Measurements from ENCODE around the gene PRKCA. TPM values are rescaled to one million over a fixed set of nuclear protein-coding genes. Genes with fewer than 3 reads are reported as not detected.

PRKCA gene
- total RNA-seq, 6 experiments from 2014 or later = 81.2 to 106 (median 92.9) TPM

DNA sequence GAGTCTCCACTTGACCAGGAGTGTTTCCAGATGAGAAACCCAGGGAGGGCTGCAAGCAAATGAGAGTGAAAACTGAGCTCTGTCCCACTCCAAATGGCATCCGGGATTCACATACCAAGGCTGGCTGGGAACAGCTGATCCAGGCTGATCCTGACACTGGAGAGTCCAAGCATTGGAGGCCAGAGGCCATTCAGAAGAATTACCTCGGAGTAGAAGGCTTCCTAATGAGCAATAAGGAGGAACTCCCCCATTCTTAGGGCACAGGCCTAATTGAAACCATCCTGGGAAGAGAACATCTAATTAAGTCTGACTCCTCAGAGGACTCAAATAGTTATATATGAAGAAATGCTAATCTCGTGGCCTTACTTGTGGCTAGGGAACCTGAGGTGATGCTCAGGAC, 142.8 kb downstream of the PRKCA start:
- DNase-seq = no peak
- H3K4me1 Mint-ChIP-seq (ENCODE audit: low read depth) = peaks cover 52% of the 10 kb centered on the region
- peaks cover 4% of the 10 kb centered on the region; the same call in 1 of the 2 replicates for H3K27me3 Mint-ChIP-seq (ENCODE audit: insufficient read depth)
- peaks cover 54% of the 10 kb centered on the region for H3K36me3 Mint-ChIP-seq (ENCODE audit: low read depth)
- TF ChIP-seq, protein P1, sequence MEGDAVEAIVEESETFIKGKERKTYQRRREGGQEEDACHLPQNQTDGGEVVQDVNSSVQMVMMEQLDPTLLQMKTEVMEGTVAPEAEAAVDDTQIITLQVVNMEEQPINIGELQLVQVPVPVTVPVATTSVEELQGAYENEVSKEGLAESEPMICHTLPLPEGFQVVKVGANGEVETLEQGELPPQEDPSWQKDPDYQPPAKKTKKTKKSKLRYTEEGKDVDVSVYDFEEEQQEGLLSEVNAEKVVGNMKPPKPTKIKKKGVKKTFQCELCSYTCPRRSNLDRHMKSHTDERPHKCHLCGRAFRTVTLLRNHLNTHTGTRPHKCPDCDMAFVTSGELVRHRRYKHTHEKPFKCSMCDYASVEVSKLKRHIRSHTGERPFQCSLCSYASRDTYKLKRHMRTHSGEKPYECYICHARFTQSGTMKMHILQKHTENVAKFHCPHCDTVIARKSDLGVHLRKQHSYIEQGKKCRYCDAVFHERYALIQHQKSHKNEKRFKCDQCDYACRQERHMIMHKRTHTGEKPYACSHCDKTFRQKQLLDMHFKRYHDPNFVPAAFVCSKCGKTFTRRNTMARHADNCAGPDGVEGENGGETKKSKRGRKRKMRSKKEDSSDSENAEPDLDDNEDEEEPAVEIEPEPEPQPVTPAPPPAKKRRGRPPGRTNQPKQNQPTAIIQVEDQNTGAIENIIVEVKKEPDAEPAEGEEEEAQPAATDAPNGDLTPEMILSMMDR (IDR thresholded peaks at IDR 0.05) = no peak
- H3K4me3 Mint-ChIP-seq = no peak overlapping the region
- H3K27ac Mint-ChIP-seq = peak overlapping the region; percentile 18; the same call in 1 of the 2 replicates
- no peaks in the 10 kb centered on the region for H3K9me3 Mint-ChIP-seq

DNA sequence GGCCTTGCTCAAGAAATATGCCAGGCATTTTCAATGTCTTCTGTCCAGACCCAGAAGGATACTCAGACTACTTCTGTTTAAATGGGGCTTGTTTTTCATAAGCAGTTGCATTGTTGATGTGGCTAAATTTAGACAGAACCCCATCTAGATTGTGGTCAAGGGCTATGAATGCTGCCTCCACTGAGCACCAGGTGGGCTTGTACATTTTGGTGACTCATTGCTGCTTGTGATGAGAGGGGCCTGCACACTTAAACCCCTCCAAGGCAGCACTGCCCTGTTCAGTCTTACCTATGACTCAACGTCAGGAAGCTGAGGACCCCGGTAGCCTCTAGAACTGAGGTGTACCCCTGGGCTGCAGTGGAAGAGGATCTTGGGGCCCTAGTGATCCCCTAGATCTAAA, 144.0 kb downstream of the PRKCA start:
- TF ChIP-seq, protein P1 (IDR thresholded peaks at IDR 0.05) = no peak
- H3K4me3 Mint-ChIP-seq = no peak overlapping the region
- peaks cover 5% of the 10 kb centered on the region; the same call in 1 of the 2 replicates for H3K27me3 Mint-ChIP-seq (ENCODE audit: insufficient read depth)
- no peaks in the 10 kb centered on the region for H3K9me3 Mint-ChIP-seq
- H3K36me3 Mint-ChIP-seq (ENCODE audit: low read depth) = peaks cover 53% of the 10 kb centered on the region
- peaks cover 60% of the 10 kb centered on the region for H3K4me1 Mint-ChIP-seq (ENCODE audit: low read depth)
- no peak overlapping the region for H3K27ac Mint-ChIP-seq
- DNase-seq = no peak

DNA sequence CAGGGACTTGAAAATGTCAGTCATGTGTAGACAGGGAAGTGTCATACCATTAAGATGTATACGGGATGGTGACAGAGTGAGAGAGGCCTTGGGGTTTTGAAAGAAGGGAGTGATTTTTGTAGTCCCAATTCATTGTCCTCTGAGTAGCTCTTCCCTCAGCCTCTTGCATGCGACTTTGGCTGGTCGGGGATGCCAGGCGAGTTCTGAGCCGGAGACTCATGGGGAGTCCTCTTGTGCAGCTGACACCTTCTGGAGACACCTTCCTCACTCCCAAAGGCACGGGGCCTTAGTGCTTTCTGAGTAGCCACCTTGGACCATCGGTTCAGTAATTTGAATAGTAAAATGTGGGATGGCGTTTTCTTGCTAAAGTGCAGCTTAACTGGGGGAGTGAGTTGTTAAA, 144.7 kb downstream of the PRKCA start:
- no peak overlapping the region for H3K4me3 Mint-ChIP-seq
- no peak overlapping the region for H3K27ac Mint-ChIP-seq
- H3K36me3 Mint-ChIP-seq (ENCODE audit: low read depth) = peaks cover 51% of the 10 kb centered on the region
- H3K4me1 Mint-ChIP-seq (ENCODE audit: low read depth) = peaks cover 67% of the 10 kb centered on the region
- no peaks in the 10 kb centered on the region for H3K9me3 Mint-ChIP-seq
- DNase-seq = no peak
- TF ChIP-seq, protein P1 (IDR thresholded peaks at IDR 0.05) = no peak
- H3K27me3 Mint-ChIP-seq (ENCODE audit: insufficient read depth) = peaks cover 5% of the 10 kb centered on the region; the same call in 1 of the 2 replicates

DNA sequence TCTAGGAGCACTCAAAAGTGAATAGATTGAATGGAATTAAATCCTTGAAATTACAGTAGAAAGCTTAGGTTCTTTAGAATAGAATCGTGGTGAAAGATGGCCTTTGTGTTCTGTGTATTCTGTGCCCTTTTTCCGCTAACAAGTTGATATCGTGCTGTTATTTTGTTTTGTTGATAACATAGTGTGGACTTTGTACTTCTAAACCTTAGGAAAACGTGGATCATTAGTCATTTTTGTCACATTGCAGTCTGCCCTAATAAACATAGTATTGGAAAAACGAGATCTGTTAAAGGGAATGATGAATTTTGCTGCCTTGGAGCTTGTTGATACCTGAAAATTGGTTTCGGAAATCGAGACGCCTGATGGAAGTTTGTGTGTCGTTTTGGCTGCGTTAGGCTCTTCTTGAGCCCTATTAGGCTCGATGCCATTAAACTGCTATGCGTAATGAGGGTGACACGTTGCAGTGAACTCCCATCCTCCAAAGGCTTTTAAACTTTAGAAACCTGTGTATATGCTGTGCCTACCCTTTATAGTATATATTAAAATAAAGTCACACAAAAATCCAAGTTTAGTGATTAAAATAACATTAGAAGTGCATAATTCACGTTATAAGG, 145.7 kb downstream of the PRKCA start:
- TF ChIP-seq, protein P1 (IDR thresholded peaks at IDR 0.05) = no peak
- Mint-ChIP-seq H3K27me3 (ENCODE audit: insufficient read depth) (peaks cover 5% of the 10 kb centered on the region; the same call in 1 of the 2 replicates), H3K4me1 (ENCODE audit: low read depth) (peaks cover 69% of the 10 kb centered on the region), H3K36me3 (ENCODE audit: low read depth) (peaks cover 44% of the 10 kb centered on the region), H3K9me3 (no peaks in the 10 kb centered on the region), H3K27ac (no peak overlapping the region), H3K4me3 (no peak overlapping the region)
- DNase-seq = no peak

DNA sequence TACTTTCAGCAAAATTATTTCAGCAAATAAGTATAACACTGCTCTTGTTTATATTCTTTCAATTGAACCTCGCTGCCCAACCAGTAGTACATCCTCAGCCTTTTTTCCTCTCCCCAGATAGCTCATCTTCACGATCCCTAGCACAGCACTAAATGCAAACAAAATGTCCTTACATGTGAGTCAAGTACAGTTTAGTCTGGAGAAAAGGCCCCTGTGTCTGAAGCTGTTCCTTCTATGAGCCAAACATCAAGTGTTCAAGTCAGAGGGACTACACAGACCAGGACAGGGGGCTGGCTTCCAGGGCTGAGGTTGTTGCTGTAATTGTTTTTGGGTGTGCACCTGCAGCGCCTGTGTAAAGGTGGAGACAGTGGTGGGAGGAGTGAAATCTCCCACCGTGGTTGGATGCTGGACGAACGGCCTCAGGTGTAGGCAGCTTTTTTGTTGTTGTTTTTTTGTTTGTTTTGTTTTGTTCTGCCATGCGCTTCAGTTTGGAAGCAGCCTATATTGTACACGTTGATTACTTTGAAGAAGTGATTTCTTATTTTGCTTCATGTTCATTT, 147.1 kb downstream of the PRKCA start:
- no peak for DNase-seq
- Mint-ChIP-seq H3K9me3 (no peaks in the 10 kb centered on the region), H3K4me1 (ENCODE audit: low read depth) (peaks cover 64% of the 10 kb centered on the region), H3K27ac (peak overlapping the region; percentile 30), H3K4me3 (no peak overlapping the region), H3K36me3 (ENCODE audit: low read depth) (peaks cover 41% of the 10 kb centered on the region), H3K27me3 (ENCODE audit: insufficient read depth) (peaks cover 5% of the 10 kb centered on the region; the same call in 1 of the 2 replicates)
- TF ChIP-seq, protein P1 (IDR thresholded peaks at IDR 0.05) = no peak

All from HFFc6 (cell line).